Measurements from ENCODE around the gene DYNLT2B.
"Not testable (repeated sequence)": the region's sequence is repeated elsewhere in the genome, so short reads cannot be mapped to it uniquely, and the experiment has no call there.

DYNLT2B gene

DNA sequence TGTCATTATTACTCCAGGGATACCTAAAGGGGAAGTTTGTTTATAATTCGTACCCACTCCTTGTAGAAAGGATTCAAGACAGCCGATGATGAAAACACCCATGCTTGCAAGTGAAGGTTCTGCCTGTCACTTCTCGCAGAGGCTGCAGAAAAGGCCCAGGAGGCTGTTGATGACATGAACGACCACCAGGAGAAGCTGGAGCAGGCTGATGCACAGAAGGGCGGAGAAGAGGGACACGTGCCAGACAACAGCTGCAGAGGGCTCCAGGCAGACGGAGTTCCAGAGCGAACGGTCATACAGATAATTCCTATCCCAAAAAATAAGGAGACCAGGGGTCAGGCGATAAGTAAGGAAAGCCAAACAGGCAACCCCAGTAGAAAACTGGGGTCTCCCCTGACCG lies 5.7 kb upstream of the DYNLT2B start:
- no peak for DNase-seq

DNA sequence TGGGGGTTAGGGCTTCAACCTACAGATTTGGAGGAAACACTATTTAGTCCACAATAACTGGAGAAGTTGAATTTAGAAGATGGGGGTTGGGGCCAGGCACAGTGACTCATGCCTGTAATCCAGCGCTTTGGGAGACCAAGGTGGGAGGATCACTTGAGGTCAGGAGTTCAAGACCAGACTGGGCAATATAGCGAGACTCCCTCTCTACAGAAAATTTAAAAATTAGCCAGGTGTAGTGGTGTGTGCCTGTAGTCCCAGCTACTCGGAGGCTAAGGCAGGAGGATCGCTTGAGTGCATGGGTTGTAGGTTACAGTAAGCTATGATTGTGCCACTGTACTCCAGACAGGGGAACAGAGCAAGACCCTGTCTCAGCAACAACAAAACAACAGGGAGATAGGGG lies 5.0 kb upstream of the DYNLT2B start:
- no peak for DNase-seq

DNA sequence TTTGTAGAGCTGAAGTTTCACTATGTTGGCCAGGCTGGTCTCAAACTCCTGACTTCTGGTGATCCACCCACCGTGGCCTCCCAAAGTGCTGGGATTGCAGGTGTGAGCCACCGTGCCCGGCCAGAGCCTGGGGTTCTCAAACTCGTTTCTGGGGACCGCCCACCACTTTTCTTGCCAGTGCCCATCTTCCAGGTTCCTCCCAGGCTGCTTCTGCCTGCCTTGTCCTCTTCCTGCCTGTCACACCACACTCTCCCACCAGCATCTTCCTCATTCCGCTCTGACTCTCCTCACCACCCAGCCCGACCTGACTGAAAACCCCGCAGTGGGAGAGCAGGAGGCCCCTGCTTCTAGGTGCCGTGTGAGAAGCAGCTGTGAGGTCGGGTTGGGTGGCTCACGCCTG lies 3.1 kb upstream of the DYNLT2B start:
- no peak for DNase-seq

DNA sequence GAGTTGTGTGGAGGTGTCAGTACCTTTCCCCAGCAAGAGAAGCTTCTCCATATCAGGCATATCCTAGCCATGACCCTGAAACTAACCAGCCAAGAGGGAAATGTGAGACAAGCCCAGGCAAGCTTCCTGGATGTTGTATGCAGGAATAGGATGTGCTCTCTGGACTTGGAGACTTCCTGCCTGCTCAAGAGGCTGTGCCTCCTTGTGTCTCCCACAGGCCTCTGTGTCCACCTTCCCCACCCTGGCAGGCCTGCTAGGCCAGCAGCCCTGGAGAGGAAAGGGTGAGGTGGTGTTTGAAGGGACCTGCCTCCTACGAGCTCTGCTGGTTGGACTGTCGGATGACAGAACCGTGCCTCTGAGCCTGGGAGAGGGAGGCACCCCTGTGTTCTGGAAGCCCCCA lies 2.1 kb upstream of the DYNLT2B start:
- DNase-seq, result no peak

DNA sequence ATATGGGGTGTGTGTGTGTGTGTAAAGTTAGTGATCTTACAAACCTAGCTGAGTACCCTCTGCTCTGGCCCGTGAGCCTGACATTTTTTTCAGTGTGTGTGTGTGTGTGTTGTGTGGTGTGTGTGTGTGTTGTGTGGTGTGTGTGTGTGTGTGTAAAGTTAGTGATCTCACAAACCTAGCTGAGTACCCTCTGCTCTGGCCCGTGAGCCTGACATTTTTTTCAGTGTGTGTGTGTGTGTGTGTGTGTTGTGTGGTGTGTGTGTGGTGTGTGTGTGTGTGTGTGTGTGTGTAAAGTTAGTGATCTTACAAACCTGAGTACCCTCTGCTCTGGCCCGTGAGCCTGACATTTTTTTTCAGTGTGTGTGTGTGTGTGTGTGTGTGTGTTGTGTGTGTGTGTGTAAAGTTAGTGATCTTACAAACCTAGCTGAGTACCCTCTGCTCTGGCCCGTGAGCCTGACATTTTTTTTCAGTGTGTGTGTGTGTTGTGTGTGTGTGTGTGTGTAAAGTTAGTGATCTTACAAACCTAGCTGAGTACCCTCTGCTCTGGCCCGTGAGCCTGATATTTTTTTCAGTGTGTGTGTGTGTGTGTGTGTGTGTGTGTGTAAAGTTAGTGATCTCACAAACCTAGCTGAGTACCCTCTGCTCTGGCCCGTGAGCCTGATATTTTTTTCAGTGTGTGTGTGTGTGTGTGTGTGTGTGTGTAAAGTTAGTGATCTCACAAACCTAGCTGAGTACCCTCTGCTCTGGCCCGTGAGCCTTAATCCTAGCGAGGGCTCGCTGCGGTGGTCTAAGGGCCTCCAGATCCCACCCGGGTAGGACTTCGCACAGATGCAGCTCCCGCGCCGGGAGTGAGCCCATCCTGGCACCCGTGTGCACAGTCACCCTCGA lies 997 bp downstream of the DYNLT2B start:
- not testable (repeated sequence) for DNase-seq

DNA sequence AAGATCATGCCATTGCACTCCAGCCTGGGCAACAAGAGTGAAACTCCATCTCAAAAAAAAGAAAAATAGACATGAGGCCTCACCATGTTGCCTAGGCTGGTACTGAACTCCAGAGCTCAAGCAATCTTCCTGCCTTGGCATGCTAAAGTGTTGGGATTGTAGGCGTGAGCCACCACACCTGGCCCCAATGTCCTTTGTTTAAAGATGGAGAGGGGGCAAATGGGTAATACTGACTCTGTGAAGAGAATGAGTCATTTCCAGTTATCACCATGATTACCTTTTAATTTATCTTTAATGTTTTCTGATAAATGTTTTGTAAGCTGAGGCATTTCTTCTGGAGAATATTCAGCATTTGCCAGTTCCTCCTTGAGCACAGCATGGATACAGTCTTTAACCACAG lies 2.2 kb downstream of the DYNLT2B start:
- no peak for DNase-seq

DNA sequence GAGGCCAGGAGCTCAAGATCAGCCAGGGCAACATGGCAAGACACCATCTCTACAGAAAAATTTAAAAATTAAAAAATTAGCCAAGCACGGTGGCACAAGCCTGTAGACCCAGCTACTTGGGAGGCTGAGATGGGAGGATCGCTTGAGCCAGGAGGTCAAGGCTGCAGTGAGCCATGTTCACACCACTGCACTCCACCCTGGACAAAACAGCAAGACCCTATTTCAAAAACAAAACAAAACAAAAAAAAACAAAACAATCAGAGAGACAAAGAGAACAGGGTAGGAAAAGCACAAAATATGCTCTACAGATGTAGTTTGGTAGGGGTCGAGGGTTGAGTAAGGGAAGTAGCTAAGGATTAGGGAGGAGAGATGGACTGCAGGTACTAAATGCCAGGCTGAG lies 3.4 kb downstream of the DYNLT2B start:
- DNase-seq, result no peak

DNA sequence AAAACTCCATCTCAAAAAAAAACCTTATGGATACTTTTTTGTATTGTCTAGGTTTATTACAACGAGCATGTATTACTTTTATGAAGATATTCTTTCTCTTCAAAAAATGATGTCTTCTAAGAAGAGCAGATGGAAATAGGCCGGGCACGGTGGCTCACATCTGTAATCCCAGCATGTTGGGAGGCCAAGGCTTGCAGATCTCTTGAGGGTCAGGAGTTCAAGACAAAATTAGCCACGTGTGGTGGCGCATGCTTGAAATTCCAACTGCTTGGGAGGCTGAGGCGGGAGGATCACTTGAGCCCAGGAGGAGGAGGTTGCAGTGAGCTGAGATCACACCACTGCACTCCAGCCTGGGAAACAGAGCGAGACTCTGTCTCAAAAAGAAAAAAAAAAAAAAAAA lies 4.0 kb downstream of the DYNLT2B start:
- DNase-seq, result not testable (repeated sequence)

DNA sequence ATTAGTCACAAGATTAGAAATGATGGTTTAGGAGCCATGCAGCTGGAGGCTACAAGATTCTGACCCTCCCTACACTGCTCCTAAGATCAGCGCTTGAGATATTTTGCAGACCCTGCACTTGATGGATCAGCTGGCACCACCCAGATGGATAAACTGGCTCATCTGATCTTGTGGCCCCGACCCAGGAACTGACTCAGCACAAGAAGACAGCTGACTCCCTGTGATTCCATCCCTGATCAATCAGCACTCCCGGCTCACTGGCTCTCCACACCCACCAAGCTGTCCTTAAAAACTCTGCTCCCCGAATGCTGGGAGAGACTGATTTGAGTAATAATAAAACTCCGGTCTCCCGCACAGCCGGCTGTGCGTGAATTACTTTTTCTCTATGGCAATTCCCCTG lies 15.1 kb downstream of the DYNLT2B start:
- not testable (repeated sequence) for DNase-seq

DNA sequence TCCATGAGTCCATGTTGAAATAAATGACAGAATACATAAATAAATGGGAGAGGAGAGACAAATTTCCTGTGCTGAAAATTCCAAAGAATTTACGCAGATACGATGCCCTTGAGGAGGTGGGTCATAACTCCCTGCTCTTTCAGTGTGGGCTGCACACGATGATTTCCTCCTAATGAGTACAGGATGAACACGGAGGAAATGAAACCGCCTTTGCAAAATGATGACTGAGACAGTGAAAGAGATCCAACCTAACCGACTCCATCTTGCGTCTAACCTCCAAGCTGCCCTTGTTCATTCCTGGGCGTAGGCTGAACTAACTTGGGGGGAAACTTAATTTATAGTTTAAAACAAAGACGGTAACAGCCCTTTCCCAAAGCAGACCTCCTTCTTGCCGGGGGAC lies 15.5 kb downstream of the DYNLT2B start:
- DNase-seq, result not testable (repeated sequence)

DNA sequence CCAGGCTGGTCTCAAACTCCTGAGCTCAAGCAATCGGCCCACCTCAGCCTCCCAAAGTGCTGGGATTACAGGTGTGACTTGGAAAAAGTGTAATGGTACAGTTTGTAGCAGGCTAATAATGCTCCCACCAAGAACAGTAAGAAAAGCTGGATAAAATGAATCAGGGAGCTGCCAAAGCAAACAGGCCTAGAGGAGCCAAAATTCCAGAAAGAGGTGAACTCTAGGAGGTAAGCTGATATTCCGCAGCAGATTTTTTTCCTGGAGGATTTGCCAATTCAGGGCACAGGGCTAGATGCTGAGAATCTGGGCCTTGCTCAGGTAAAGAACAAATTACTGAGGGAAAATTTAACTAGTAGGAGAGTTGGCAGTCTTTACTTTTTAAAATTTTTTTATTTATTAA lies 19.5 kb downstream of the DYNLT2B start:
- no peak for DNase-seq

DNA sequence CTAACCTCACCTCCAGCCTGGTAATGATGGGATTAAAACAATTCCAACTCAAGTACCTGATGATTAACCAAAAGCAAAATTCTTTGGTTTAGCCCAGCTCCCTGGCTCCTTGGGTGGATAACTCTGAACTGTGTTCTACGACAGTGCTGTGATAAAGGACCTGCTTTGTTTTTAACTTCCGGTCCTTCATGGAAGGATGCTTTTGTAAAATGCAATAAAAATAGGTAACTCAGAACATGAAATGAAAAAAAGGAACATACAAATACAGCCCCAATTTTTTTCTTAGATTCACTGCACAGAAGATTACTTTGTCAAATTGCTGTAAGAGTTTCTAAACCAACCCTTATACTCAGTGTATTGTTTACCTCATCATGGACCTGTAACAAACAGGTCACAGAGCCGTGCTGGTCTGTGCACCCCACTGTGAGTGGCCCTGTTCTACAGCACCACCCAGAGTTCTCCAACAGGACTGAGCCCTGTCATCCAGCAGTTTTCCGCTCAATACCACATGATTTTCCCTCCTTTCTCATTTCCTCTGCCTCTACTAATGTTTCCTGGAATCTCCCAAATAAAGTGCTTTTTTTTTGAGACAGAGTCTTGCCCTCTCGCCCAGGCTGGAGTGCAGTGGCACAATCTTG lies 25.6 kb downstream of the DYNLT2B start:
- DNase-seq, result no peak

DNA sequence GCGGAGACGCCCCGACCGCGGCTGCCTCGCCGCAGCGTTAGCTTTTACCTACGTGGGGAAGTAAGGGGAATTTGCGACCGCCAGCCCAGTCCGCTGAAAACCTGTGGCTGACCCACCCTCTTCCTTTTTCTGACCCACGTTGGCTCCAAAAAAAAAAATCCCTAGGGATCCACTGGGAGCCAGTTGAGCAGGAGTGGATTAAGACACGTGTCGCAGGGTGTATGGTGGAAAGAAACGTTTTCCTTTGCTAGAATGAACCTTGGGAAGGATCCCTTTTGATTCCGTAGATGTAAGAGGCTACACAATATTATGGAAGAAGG lies 29.9 kb downstream of the DYNLT2B start:
- no peak for DNase-seq

DNA sequence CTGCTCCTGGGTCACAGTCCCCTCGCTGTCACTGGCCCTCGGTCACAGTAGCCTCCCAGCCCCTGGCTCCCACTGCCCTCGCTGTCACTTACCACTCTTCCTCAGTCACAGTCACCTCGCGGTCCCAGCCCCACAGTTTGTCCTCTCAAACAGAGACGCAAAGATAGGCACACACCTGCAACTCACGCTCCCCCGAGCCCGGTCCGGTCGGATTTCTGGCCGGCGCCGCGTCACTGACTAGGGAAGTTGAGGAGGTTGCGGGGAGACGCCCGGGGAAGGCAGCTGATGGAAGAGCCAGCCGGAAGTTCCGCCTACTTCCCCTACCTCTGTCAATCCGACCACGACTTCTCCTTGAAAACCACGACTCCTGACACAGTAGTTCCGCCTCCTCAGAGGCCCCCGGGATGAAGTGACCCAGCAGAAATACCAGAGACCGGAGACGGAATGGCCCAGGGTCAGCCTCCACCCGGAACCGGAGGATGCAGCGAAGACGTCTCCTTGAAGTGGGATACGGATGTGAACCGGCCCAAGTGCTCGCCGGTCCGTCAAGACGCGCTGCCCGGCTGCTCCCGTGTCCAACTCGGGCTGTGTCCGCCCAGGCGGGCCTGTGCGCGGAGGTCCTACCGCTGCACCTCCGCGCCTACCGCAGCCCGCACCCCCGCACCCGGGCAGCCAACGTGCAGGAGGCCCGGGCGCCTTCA lies 30.4 kb downstream of the DYNLT2B start, which contains the start of gene PCYT1A:
TSS of gene PCYT1A (minus strand) at position 287 of the 701 bp plus-strand sequence. CDS start 17,195 bp downstream, outside the sequence.
- DNase-seq, result peak; percentile 86

DNA sequence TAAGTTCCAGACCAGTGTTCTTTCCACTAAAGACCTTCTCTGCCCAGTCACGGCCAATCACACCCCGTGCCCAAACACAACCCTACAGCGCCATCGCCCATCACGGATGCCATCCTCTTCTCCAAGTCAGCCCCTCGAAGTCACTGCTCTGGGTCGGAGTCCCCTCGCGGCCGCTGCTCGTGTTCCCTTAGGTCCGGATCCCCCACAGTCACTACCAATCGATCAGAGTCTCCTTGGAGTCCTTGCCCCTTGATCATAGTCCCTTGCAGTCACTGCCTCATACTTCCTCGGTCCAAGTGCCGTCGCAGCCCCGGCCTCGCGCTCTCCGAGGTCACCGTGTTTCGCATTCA lies 31.0 kb downstream of the DYNLT2B start:
- DNase-seq, result no peak

DNA sequence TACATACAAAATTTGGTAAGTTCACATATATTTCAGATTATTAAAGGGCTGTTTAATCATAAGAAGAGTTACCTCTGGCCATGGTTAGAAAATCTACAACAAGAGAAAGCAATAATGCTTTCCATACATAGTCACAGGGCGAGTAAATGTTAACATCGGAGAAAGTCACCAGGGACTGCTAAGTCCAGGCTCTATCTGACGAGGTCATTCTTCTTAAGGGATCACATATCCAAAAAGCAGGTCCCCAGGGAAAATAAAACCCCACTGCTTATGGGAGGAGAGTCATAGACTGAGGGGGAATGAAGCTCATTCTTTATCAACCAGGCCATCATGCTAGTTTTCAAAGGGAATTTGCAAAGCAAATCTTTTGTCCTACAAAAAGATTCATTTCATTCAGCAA lies 33.6 kb downstream of the DYNLT2B start:
- DNase-seq, result no peak

DNA sequence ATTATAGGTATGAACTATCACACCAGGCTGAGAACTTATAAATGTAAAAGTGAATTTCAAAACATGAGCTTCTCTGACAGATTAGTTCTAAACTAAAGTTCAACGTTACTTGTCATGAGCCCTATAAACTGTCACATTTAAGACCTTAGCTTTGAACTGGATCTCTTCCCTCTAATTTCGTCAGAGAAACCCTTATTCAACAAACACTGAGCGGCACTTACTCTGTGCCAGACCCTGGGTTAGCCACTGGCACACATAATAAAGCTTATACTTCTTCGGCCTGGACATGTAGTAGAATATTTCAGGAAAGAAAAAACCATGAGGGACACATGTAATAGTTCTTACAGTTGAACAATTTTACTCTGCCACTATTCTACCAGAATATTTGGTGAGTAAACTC lies 36.1 kb downstream of the DYNLT2B start:
- DNase-seq, result no peak

DNA sequence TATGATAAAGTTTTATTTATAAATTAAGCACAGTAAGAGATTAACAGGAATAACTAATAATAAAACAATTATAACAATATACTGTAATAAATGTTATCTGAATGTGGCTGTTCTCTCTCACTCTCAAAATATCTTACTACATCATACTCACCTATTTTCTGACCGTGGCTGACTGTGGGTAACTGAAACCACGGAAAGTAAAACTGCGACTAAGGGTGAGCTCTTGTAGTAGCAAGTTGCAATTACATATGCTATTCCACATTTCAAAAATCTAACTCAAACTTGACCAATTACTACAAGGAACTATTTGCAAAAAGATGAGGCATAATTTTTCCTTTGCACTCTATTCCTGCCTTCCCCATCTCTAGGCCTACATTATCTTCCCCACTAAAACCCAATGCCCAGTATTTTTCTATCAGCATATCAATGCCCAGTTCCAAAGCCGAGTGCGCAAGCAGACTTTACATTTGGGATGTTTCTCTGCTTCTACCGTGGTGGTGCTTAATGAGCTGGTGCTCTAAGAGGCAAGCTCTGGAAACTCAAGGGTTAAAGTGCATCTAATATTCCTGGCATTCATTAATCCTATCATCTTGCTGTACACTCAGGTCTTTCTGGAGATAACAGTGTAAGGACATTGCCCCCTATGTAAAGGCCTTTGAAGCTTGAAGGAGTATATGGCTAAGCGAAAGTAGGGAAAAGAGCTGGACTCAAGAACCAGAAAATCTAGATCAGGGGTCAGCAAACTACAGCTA lies 37.2 kb downstream of the DYNLT2B start:
- DNase-seq, result no peak

DNA sequence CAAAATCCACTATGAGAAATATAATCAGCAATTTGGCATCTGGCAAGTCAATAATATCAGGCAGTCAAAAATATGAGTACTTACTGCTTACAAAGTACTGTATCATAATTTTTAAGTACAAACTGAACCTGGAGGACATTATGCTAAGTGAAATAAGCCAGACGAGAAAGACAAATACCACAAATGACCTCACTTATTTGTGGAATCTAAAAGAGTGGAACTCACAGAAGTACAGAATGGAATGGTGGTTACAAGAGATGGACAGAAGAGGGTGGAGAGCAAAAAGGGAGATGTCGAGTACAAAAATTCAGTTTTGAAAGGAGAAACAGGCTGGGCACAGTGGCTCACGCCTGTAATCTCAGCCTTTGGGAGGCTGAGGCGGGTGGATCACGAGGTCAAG lies 42.9 kb downstream of the DYNLT2B start:
- no peak for DNase-seq

DNA sequence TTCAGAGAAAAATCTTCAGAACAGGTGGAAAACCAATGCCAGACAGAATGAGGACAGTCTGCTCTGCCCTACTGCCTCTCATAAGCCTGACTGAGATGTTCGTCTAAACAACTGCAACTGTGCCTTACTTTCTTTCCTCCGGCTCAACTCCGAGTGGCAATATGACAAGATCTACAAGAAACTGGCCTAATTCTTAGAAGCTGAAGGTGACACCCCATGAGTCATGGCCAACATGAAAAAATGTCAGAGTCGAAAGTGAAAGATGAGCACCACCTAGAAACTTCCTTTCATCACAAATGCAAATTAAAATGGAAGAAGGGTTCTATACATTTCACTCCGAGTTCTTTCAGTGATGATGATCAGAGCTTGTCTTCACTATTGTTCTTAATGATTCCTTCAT lies 43.5 kb downstream of the DYNLT2B start:
- no peak for DNase-seq

DNA sequence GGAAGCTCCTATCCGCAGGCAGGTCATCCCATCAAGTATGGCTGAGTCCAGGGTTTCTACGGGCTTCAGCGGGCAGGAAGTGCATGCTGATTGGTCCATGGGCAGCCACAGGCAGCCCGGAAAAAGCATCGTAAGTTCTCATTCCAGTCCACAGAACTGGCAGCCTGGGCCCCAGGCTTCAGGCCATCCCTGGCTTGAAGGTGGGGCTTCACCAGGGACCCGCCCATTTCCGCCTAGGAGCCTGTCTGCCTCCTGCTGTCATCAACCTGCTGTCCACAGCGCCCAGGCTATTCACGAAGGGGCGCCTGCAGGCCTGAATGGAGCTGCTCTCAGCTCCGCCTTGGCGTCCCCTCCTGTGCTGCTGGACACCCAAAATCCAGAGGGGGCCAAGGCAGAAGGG lies 44.4 kb downstream of the DYNLT2B start:
- no peak for DNase-seq

DNA sequence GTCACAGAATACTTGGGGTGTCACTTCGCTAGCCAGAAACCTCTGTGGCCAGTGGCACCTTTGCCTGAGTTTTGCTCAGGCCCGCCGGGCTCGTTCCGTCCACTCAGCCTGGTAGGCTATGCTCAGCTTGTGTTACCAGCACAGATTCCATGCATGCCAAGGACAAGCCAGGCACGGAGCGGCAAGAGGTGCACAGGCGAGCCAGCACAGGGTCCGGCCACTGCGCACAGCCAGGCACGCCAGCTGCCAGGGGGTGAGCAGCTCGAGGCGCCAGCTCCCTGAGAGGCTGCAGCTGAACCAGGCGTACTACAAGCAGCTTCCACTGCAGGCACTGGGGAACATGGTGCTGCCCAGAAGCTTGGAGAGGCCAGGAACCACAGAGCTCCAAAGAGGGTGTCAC lies 45.2 kb downstream of the DYNLT2B start:
- no peak for DNase-seq

DNA sequence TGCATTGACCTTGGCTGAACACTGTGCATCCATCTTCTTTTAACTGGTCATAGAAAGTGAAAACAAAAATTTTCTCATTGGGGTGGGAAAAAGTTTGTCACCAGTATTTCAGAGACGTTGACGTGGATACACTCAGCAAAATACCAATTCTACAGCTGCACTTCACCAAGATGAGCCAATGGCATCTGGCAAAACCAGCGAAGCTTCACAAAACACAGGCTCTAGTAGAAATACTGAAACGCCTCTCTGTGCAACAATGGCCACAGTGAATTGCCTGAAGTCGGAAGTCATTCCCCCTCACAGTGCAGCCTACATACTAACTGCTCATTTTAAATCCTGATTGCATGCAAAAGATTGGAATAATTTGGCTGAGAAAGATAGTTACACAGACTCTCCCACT lies 47.5 kb downstream of the DYNLT2B start:
- no peak for DNase-seq
